GM20000 (cell line): ENCODE data around the gene TMPRSS2.

ENCODE experiments used
- DNase-seq: peaks from one replicate; pipeline ENCODE4 v3.0.0; 2012; ENCODE audit warnings: low spot score
- CTCF ChIP-seq: IDR thresholded peaks from 2 replicates; pipeline ENCODE4 v1.5.1; 2012; ENCODE audit warnings: mild to moderate bottlenecking, control low read depth; ENCODE audit errors: extremely low read depth, missing control alignments

TMPRSS2 gene

DNA sequence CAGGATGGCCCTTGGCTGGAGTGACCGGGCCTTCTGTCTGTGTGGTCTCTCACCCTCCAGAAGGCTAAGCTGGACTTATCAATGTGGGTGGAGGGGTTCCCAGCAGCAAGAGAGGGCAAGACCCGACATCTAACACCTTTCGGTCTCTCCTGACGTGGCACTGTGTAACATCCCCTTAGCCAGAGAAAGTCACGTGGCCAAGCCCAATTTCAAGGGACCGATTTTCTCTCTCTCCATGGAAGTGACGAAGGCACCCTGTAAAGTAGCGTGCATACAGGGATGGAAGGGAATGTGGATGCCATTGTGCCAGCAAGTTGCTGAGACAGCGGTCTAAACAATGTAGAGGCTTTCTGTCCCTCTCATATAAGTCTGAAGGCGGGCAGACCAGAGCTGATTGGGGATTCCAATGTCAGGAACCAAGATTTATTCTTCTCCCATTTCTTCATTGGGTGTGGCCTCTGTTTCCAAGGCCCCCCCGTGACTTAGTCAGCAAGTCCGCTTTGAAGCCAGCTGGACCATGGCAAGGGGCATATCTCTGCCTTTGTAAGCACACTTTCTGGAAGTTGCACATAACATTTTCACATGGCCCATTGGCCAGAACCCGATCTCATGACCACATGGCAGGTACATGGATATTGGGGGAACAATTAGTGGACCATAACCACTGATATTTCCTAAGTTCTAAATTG, 69.4 kb downstream of the TMPRSS2 start:
- no peak for DNase-seq
- no peak for TF ChIP-seq CTCF

GRCh38 chr21:41437729-41438128, 70.2 kb downstream of the TMPRSS2 start:
- DNase-seq, result no peak
- TF ChIP-seq CTCF, result no peak

- no peak for TF ChIP-seq CTCF
Measured at GRCh38 chr21:41435706-41436105, 72.3 kb downstream of the TMPRSS2 start.

DNA sequence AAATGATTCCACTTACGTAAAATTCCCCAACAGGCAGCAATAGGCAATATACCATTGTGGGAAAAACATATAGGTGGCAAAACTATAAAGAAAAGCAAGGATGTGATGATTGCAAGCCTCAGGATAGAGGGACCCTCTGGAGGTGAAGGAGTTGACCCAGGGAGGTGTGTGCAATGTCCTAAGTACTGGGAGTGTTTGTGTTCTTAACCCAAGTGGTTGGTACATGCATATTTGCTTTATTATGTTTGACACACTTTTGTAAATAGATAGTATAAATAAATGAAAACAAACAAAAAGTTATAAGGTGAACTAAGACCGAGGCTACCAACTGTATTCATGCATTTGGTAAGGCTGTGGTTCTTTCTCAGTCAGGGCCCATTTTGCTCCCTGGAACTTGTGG, 74.4 kb downstream of the TMPRSS2 start:
- no peak for DNase-seq
- no peak for TF ChIP-seq CTCF

More at GRCh38 chr21:41435706-41436105, 72.3 kb downstream of the TMPRSS2 start:
- no peak for DNase-seq

DNA sequence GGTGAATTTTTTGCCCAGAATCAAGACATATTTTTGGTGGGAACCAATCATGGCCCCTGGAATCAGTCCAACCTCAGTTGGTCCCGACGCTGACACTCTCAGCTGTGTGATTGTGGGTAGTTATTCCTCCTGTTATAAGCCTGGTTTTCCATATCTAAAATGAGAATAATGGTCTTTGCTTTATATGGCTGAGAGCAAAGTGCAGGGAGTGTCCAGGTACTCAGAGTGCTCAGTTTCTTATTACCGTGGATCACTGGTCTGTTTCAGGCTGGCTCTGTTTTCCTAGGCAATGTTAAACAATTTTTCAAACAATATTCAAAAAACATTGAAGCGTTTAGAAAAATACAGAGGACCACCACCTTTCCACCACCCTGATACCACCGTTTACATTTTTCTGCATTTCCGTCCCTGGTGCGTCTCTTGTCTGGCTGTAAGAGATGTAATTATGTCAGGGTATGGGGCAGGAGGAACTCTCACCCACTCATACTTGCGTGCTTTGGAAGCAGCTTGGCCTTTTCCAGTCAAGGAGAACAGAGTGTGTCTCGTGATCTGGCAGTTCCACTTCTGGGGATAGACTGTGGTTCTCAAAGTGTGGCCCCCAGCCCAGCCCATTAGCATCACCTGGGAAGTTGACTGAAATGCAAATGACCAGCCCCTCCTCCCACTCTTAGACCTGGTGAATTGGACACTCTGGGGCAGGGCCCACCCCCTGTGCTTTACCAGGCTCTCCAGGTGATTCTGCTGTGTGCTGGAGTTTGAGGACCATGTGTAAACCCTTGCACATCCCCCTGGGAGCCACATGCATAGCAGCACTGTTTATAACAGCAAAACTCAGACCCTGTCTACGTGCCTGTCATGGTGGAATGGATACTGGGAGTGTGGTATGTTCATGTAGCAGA, 75.1 kb downstream of the TMPRSS2 start:
- DNase-seq, result no peak
- TF ChIP-seq CTCF, result no peak

DNA sequence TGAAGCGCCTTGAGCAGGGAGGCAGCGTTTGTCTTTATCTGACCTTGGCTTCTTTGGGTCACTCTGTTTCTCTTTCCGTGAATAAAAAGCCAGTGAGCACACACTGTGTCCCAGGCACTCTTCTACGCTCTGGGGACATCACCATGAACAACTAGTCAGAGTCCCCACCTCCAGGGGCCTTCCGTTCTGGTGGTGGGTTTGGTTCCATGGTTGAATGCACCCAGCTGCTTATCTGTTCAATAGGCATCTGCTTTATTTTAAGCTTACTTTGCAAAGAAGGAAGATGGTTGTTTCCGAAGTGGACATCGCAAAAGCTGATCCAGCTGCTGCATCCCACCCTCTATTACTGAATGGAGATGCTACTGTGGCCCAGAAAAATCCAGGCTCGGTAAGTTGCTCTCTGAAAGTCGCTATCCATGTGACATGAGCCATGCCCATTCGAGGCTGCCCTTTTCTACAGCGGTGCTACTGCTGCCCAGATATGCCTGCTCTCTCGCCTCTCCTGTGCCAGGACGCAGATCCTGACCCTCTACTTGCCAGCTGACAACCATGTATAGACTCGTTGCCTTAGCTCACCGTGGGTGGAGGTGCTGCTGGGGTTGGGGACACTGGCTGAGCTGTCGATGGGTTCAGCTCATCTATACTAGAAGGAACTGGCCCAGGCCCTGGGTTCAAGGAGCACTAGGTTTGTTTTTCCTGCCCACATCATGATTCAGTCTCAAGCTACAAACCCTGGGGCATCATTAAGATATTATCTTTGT, 76.0 kb downstream of the TMPRSS2 start:
- no peak for TF ChIP-seq CTCF
- peak; percentile 77 for DNase-seq

GRCh38 chr21:41429925-41430491, 78.0 kb downstream of the TMPRSS2 start:
- DNase-seq, result no peak
- TF ChIP-seq CTCF, result no peak
